ENCODE measurements around the gene CSTF1.
"Not testable (repeated sequence)": the region's sequence is repeated elsewhere in the genome, so short reads cannot be mapped to it uniquely, and the experiment has no call there.

CSTF1 gene

GRCh38 chr20:56409956-56410355 lies 17.5 kb downstream of the CSTF1 start:
- H3K36me3 ChIP-seq (ENCODE audit: control insufficient read depth, insufficient read depth, low read length, severe bottlenecking) = peaks cover 25% of the 10 kb centered on the region
- H3K27me3 ChIP-seq (replicated peaks; ENCODE audit: control insufficient read depth, insufficient read depth, low read length) = no peaks in the 10 kb centered on the region
- DNase-seq (ENCODE audit: low read depth) = peak; percentile 12
- H3K4me3 ChIP-seq (ENCODE audit: low read length) = no peak overlapping the region
- no peak overlapping the region for H3K9ac ChIP-seq (ENCODE audit: low read length)
- peaks cover 20% of the 10 kb centered on the region for H3K4me1 ChIP-seq (ENCODE audit: control insufficient read depth, insufficient read depth, low read length)
- H3K9me3 ChIP-seq (ENCODE audit: control insufficient read depth, low read length) = no peaks in the 10 kb centered on the region

GRCh38 chr20:56411287-56411686 lies 18.8 kb downstream of the CSTF1 start:
- not testable (repeated sequence) for H3K9me3 ChIP-seq (ENCODE audit: control insufficient read depth, low read length); DNase-seq (ENCODE audit: low read depth); H3K27me3 ChIP-seq (replicated peaks; ENCODE audit: control insufficient read depth, insufficient read depth, low read length)
- Histone ChIP-seq H3K36me3 (ENCODE audit: control insufficient read depth, insufficient read depth, low read length, severe bottlenecking) (peaks cover 13% of the 10 kb centered on the region), H3K4me1 (ENCODE audit: control insufficient read depth, insufficient read depth, low read length) (peaks cover 20% of the 10 kb centered on the region), H3K4me3 (ENCODE audit: low read length) (peak overlapping the region; percentile 67), H3K9ac (ENCODE audit: low read length) (peak overlapping the region; percentile 56)

DNA sequence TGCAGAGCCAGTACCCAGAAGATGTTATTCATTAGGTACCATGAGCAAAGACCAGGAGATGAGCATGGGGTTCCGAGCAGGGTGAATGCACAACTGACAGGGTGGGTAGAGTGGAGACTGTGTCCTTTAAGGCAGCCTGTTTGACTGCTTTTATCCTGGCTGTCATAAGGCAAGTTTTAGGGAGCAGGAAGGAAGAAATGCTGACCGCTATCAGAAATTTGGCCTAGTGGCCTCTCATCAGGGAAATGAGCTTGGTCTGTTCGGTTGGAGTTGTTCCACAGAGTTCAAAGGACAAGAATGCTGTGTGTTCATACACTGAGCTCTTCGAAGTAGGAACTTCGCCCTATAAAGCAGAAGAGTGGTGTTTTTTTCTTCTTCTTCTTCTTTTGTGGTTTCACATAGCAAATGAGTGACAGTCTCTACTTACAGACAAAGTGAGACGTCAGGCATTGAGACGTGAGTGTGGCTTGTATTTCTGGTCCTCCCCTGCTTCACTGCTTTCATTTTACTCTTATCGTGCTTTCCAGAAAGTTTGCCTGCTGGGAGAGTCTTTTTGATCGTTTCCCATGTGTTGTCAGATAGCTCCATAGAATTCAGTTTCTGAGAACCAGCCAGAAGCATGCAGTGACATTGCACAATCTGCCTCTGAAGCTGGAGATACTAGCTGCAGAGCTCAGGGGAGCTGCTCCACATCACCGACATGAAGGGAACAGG lies 19.5 kb downstream of the CSTF1 start, which contains the start of gene CASS4:
Gene CASS4, plus strand, starts transcription at position 502 of the 714 bp plus-strand sequence. Its CDS starts 199 bp downstream, at position 701.
- DNase-seq (ENCODE audit: low read depth) = peak; percentile 54
- Histone ChIP-seq H3K9me3 (ENCODE audit: control insufficient read depth, low read length) (no peaks in the 10 kb centered on the region), H3K27me3 (replicated peaks; ENCODE audit: control insufficient read depth, insufficient read depth, low read length) (no peaks in the 10 kb centered on the region), H3K9ac (ENCODE audit: low read length) (peak within 1 kb of the TSS; percentile 56), H3K4me1 (ENCODE audit: control insufficient read depth, insufficient read depth, low read length) (peaks cover 20% of the 10 kb centered on the region), H3K36me3 (ENCODE audit: control insufficient read depth, insufficient read depth, low read length, severe bottlenecking) (peaks cover 9% of the 10 kb centered on the region), H3K4me3 (ENCODE audit: low read length) (peak within 1 kb of the TSS; percentile 67)

DNA sequence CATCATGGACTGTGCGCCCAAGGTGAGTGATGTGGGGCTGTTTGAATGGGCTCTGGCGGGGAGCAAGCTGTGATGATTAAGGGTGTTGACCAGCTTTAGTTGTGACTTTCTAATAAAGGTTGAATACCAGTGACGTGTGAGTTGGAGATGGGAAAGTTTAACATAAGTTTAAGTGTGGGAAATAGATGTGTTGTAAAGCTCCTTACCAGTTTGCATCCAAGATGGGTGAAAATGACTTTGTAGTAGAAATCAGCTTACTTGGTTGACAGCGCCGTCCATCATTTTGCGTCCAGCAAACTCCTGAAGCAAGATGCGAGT lies 20.0 kb downstream of the CSTF1 start:
- no peaks in the 10 kb centered on the region for H3K9me3 ChIP-seq (ENCODE audit: control insufficient read depth, low read length)
- no peaks in the 10 kb centered on the region for H3K27me3 ChIP-seq (replicated peaks; ENCODE audit: control insufficient read depth, insufficient read depth, low read length)
- peaks cover 20% of the 10 kb centered on the region for H3K4me1 ChIP-seq (ENCODE audit: control insufficient read depth, insufficient read depth, low read length)
- H3K9ac ChIP-seq (ENCODE audit: low read length) = peak overlapping the region; percentile 56
- peaks cover 4% of the 10 kb centered on the region for H3K36me3 ChIP-seq (ENCODE audit: control insufficient read depth, insufficient read depth, low read length, severe bottlenecking)
- H3K4me3 ChIP-seq (ENCODE audit: low read length) = peak overlapping the region; percentile 67
- no peak for DNase-seq (ENCODE audit: low read depth)

GRCh38 chr20:56412949-56413348 lies 20.5 kb downstream of the CSTF1 start:
- Histone ChIP-seq H3K36me3 (ENCODE audit: control insufficient read depth, insufficient read depth, low read length, severe bottlenecking) (no peaks in the 10 kb centered on the region), H3K27me3 (replicated peaks; ENCODE audit: control insufficient read depth, insufficient read depth, low read length) (no peaks in the 10 kb centered on the region), H3K9ac (ENCODE audit: low read length) (no peak overlapping the region), H3K9me3 (ENCODE audit: control insufficient read depth, low read length) (no peaks in the 10 kb centered on the region), H3K4me1 (ENCODE audit: control insufficient read depth, insufficient read depth, low read length) (peaks cover 20% of the 10 kb centered on the region), H3K4me3 (ENCODE audit: low read length) (no peak overlapping the region)
- DNase-seq (ENCODE audit: low read depth) = no peak

DNA sequence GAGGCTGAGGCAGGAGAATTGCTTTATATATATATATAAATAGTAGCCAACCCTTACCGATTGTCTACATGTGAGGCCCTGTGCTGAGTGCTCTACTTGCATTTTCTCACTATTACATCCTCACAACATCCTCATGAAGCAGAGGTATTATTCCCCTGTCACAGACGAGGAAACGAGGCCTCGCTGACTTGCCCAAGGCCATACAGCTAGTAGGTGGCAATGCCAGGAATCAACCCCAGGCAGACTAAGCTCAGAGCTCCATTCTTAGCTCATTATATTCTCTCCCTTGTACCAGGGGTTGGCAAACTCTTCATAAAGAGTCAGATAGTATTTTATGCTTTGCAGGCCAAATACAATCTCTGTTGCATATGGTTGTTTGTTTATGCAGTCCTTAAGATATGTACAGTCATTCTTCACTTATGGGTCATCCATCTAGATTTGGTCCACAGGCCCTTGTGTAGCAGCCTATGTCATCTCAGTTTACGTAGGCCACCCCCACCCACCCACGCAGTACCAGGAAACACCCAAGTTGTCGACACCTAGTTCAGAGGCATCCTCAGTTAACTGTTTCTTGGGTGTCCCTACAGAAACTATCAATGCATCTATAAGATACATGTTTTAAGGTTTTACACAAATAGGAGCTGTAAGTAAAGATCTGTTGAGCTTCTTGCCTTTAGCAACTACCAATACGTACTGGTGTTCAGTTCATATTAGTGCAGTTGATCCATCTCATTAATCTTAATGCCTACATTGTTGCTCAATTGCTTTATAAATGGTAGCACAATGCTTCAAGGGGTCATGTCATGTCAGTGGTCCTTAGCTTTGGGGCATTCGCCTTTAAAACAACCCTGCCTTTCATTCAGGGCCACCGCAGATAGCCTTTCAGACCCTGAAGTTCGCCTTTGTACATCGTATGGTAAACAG lies 22.7 kb downstream of the CSTF1 start:
- Histone ChIP-seq H3K27me3 (replicated peaks; ENCODE audit: control insufficient read depth, insufficient read depth, low read length) (no peaks in the 10 kb centered on the region), H3K9me3 (ENCODE audit: control insufficient read depth, low read length) (no peaks in the 10 kb centered on the region), H3K36me3 (ENCODE audit: control insufficient read depth, insufficient read depth, low read length, severe bottlenecking) (no peaks in the 10 kb centered on the region), H3K4me1 (ENCODE audit: control insufficient read depth, insufficient read depth, low read length) (peaks cover 16% of the 10 kb centered on the region), H3K9ac (ENCODE audit: low read length) (no peak overlapping the region), H3K4me3 (ENCODE audit: low read length) (no peak overlapping the region)
- peak; percentile 75 for DNase-seq (ENCODE audit: low read depth)

GRCh38 chr20:56417402-56417801 lies 25.0 kb downstream of the CSTF1 start:
- Histone ChIP-seq H3K27me3 (replicated peaks; ENCODE audit: control insufficient read depth, insufficient read depth, low read length) (no peaks in the 10 kb centered on the region), H3K9ac (ENCODE audit: low read length) (no peak overlapping the region), H3K36me3 (ENCODE audit: control insufficient read depth, insufficient read depth, low read length, severe bottlenecking) (no peaks in the 10 kb centered on the region), H3K9me3 (ENCODE audit: control insufficient read depth, low read length) (no peaks in the 10 kb centered on the region), H3K4me1 (ENCODE audit: control insufficient read depth, insufficient read depth, low read length) (peaks cover 9% of the 10 kb centered on the region), H3K4me3 (ENCODE audit: low read length) (no peak overlapping the region)
- no peak for DNase-seq (ENCODE audit: low read depth)

- no peaks in the 10 kb centered on the region for H3K9me3 ChIP-seq (ENCODE audit: control insufficient read depth, low read length)
- no peak for DNase-seq (ENCODE audit: low read depth)
- H3K9ac ChIP-seq (ENCODE audit: low read length) = no peak overlapping the region
- no peaks in the 10 kb centered on the region for H3K27me3 ChIP-seq (replicated peaks; ENCODE audit: control insufficient read depth, insufficient read depth, low read length)
- H3K4me3 ChIP-seq (ENCODE audit: low read length) = no peak overlapping the region
- H3K4me1 ChIP-seq (ENCODE audit: control insufficient read depth, insufficient read depth, low read length) = peaks cover 9% of the 10 kb centered on the region
- no peaks in the 10 kb centered on the region for H3K36me3 ChIP-seq (ENCODE audit: control insufficient read depth, insufficient read depth, low read length, severe bottlenecking)
Measured at GRCh38 chr20:56417911-56418310, 25.5 kb downstream of the CSTF1 start.

DNA sequence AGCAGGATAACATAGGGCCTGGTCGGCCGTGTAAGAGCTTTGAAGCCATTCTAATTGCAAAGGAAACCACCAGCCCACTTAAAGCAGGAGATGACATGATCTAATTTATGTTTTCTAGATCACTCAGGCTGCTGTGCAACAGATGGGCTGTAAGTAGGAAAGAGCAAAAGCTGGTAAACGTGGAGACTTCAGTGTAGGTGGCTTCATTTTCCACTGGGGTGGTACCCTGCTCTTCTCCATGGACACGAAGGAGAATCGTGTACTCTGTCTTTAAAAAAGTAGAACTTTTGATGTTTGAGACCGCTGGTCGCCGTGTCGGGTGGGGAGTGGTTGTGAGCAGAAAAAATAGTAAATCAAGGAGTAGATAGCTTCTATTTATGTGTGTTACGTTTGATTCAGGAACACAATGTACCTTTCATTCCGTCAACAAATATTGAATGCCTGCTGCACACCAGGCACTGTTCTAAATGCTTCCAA lies 26.0 kb downstream of the CSTF1 start:
- H3K36me3 ChIP-seq (ENCODE audit: control insufficient read depth, insufficient read depth, low read length, severe bottlenecking) = no peaks in the 10 kb centered on the region
- no peaks in the 10 kb centered on the region for H3K27me3 ChIP-seq (replicated peaks; ENCODE audit: control insufficient read depth, insufficient read depth, low read length)
- no peak for DNase-seq (ENCODE audit: low read depth)
- no peak overlapping the region for H3K4me3 ChIP-seq (ENCODE audit: low read length)
- no peak overlapping the region for H3K9ac ChIP-seq (ENCODE audit: low read length)
- H3K4me1 ChIP-seq (ENCODE audit: control insufficient read depth, insufficient read depth, low read length) = peaks cover 11% of the 10 kb centered on the region
- H3K9me3 ChIP-seq (ENCODE audit: control insufficient read depth, low read length) = no peaks in the 10 kb centered on the region

- Histone ChIP-seq H3K9ac (ENCODE audit: low read length) (no peak overlapping the region), H3K27me3 (replicated peaks; ENCODE audit: control insufficient read depth, insufficient read depth, low read length) (no peaks in the 10 kb centered on the region), H3K4me3 (ENCODE audit: low read length) (no peak overlapping the region), H3K4me1 (ENCODE audit: control insufficient read depth, insufficient read depth, low read length) (peaks cover 18% of the 10 kb centered on the region), H3K36me3 (ENCODE audit: control insufficient read depth, insufficient read depth, low read length, severe bottlenecking) (no peaks in the 10 kb centered on the region), H3K9me3 (ENCODE audit: control insufficient read depth, low read length) (no peaks in the 10 kb centered on the region)
- no peak for DNase-seq (ENCODE audit: low read depth)
Measured at GRCh38 chr20:56420028-56420427, 27.6 kb downstream of the CSTF1 start.

DNA sequence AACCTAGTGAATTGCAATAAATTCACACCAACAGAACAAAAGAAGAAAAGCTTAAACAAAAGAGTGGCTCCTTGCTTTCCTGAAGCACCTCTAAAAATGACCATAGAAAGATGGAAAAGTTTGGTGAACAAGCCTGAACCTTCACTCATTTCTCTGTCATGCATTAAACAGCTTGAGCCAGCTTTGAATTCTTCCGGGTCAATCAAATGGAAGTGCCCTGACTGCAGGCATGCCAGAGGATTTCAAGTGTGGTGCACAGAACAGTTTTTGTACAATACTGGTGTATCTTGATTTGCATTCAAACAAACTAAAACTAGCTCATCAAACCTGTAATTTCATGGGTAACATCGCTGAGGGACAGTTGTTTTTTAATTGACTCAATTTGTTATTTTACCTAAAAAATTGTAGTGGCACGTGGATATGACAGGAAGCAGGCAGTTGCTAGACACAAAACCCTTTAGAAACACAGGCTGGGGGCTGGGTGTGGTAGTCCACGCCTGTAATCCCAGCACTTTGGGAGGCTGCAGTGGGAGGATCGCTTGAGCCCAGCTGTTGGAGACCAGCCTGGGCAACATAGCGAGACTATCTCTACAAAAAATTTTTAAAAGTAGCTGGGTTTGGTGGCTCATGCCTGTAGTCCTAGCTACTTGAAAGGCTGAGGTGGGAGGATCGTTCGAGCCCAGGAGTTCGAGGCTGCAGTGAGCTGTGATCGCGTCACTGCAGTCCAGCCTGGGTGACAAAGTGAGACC lies 28.7 kb downstream of the CSTF1 start:
- H3K4me1 ChIP-seq (ENCODE audit: control insufficient read depth, insufficient read depth, low read length) = peaks cover 18% of the 10 kb centered on the region
- no peaks in the 10 kb centered on the region for H3K9me3 ChIP-seq (ENCODE audit: control insufficient read depth, low read length)
- DNase-seq (ENCODE audit: low read depth) = peak; percentile 11
- H3K9ac ChIP-seq (ENCODE audit: low read length) = no peak overlapping the region
- H3K36me3 ChIP-seq (ENCODE audit: control insufficient read depth, insufficient read depth, low read length, severe bottlenecking) = no peaks in the 10 kb centered on the region
- no peak overlapping the region for H3K4me3 ChIP-seq (ENCODE audit: low read length)
- no peaks in the 10 kb centered on the region for H3K27me3 ChIP-seq (replicated peaks; ENCODE audit: control insufficient read depth, insufficient read depth, low read length)

Measured in adipocyte (in vitro differentiated cells).